ENCODE results near the gene DTL.

DTL gene

GRCh38 chr1:212124690-212125582 lies 89.4 kb downstream of the DTL start:
- DNase-seq (ENCODE audit: extremely low read depth, insufficient read length), result no peak
- TF ChIP-seq, protein P1, sequence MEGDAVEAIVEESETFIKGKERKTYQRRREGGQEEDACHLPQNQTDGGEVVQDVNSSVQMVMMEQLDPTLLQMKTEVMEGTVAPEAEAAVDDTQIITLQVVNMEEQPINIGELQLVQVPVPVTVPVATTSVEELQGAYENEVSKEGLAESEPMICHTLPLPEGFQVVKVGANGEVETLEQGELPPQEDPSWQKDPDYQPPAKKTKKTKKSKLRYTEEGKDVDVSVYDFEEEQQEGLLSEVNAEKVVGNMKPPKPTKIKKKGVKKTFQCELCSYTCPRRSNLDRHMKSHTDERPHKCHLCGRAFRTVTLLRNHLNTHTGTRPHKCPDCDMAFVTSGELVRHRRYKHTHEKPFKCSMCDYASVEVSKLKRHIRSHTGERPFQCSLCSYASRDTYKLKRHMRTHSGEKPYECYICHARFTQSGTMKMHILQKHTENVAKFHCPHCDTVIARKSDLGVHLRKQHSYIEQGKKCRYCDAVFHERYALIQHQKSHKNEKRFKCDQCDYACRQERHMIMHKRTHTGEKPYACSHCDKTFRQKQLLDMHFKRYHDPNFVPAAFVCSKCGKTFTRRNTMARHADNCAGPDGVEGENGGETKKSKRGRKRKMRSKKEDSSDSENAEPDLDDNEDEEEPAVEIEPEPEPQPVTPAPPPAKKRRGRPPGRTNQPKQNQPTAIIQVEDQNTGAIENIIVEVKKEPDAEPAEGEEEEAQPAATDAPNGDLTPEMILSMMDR (IDR thresholded peaks at IDR 0.05; ENCODE audit: insufficient read depth, low read length, poor library complexity, severe bottlenecking), result no peak

GRCh38 chr1:212125654-212126053 lies 90.1 kb downstream of the DTL start:
- TF ChIP-seq, protein P1 (IDR thresholded peaks at IDR 0.05; ENCODE audit: insufficient read depth, low read length, poor library complexity, severe bottlenecking), result no peak
- Histone ChIP-seq H3K4me3 (replicated peaks; ENCODE audit: low read depth, low read length) (no peak overlapping the region), H3K27me3 (replicated peaks; ENCODE audit: control insufficient read depth, insufficient read depth, low read length) (no peaks in the 10 kb centered on the region), H3K36me3 (ENCODE audit: control insufficient read depth, insufficient read depth, low read length) (no peaks in the 10 kb centered on the region)
- no peak for DNase-seq (ENCODE audit: extremely low read depth, insufficient read length)

More at GRCh38 chr1:212124690-212125582, 89.4 kb downstream of the DTL start:
- no peak overlapping the region for H3K4me3 ChIP-seq (replicated peaks; ENCODE audit: low read depth, low read length)
- H3K27me3 ChIP-seq (replicated peaks; ENCODE audit: control insufficient read depth, insufficient read depth, low read length), result no peaks in the 10 kb centered on the region
- H3K36me3 ChIP-seq (ENCODE audit: control insufficient read depth, insufficient read depth, low read length), result no peaks in the 10 kb centered on the region

GRCh38 chr1:212127221-212127620 lies 91.7 kb downstream of the DTL start:
- Histone ChIP-seq H3K4me3 (replicated peaks; ENCODE audit: low read depth, low read length) (no peak overlapping the region), H3K27me3 (replicated peaks; ENCODE audit: control insufficient read depth, insufficient read depth, low read length) (no peaks in the 10 kb centered on the region), H3K36me3 (ENCODE audit: control insufficient read depth, insufficient read depth, low read length) (no peaks in the 10 kb centered on the region)
- no peak for DNase-seq (ENCODE audit: extremely low read depth, insufficient read length)
- TF ChIP-seq, protein P1 (IDR thresholded peaks at IDR 0.05; ENCODE audit: insufficient read depth, low read length, poor library complexity, severe bottlenecking), result no peak

- Histone ChIP-seq H3K27me3 (replicated peaks; ENCODE audit: control insufficient read depth, insufficient read depth, low read length) (no peaks in the 10 kb centered on the region), H3K36me3 (ENCODE audit: control insufficient read depth, insufficient read depth, low read length) (no peaks in the 10 kb centered on the region), H3K4me3 (replicated peaks; ENCODE audit: low read depth, low read length) (no peak overlapping the region)
- no peak for DNase-seq (ENCODE audit: extremely low read depth, insufficient read length)
- TF ChIP-seq, protein P1 (IDR thresholded peaks at IDR 0.05; ENCODE audit: insufficient read depth, low read length, poor library complexity, severe bottlenecking), result no peak
These were observed 94.2 kb downstream of the DTL start for GRCh38 chr1:212129781-212130180.

DNA sequence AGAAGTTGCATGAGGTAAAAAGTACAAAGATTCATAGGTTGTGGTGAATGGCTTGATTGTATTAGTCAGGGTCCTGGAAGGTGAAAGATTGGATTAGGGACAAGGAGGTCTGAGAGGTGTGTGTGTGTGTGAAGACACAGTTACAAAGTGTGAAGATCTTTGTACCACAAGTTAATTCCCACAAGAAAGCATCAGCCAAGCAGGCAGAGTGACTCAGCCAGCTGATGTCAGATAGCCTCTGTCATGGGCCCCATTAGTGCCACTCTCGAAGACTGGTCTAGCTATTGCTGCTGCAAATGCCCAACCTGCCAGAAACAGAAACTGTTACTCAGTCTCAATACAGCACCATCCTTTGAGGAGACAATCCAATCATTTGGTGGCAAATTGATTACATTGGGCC lies 96.5 kb downstream of the DTL start:
- Histone ChIP-seq H3K27me3 (replicated peaks; ENCODE audit: control insufficient read depth, insufficient read depth, low read length) (no peaks in the 10 kb centered on the region), H3K36me3 (ENCODE audit: control insufficient read depth, insufficient read depth, low read length) (no peaks in the 10 kb centered on the region), H3K4me3 (replicated peaks; ENCODE audit: low read depth, low read length) (no peak overlapping the region)
- DNase-seq (ENCODE audit: extremely low read depth, insufficient read length), result no peak
- TF ChIP-seq, protein P1 (IDR thresholded peaks at IDR 0.05; ENCODE audit: insufficient read depth, low read length, poor library complexity, severe bottlenecking), result no peak

Data from GM06990 (cell line).